HUDEP-2 (cell line): ENCODE results near the gene SCUBE3.

Experiments used
- DNase-seq, 76 experiments: peaks; one replicate each; lab custom pipeline; 2025; ENCODE audit not compliant: unreplicated experiment in 76 of 76; lab: John Stamatoyannopoulos, UW

Gene SCUBE3

DNA sequence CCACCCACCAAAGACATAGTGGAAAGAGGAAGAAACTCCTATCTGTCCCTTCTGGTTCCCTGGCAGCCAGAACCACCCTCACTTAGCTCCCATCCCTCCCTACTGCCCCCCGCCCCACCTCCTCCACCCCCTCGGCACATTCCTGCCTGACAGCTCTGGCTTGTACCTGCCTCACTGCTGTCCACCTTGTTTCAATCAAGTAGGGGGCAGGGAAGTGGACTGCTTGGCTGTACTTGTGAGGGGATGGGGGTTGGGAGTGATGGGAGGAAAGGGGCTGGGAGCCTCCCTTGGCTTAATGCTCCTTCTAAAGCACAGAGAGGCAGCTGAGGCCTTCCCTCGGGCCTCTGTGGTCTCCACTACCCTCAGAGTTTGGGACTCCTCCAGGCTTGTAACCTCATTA is 23.7 kb downstream of the SCUBE3 start:
- no peak for DNase-seq

DNA sequence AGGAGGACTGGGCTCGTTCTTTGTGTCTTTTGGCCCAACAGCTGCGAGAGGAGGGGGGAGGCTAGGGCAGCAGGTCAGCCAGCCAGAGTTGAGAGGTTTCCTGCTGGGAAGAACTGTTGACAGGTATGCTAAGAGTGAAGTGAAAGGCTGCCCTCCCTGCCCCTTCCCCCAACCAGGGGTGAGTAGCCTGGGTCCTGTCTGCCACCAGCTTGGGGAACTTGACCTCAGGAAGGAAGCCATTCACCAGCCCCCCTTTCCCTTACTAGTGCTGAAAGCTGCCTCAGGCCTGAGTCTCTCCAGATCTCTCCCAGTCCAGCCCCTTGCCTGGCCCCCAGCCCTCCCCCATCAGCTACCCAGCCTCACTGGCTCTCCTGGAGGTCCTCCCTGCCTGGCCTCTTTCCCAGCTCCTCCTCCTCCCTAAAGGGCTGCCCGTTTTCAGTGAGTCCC is 25.1 kb downstream of the SCUBE3 start:
- DNase-seq, result no peak

DNA sequence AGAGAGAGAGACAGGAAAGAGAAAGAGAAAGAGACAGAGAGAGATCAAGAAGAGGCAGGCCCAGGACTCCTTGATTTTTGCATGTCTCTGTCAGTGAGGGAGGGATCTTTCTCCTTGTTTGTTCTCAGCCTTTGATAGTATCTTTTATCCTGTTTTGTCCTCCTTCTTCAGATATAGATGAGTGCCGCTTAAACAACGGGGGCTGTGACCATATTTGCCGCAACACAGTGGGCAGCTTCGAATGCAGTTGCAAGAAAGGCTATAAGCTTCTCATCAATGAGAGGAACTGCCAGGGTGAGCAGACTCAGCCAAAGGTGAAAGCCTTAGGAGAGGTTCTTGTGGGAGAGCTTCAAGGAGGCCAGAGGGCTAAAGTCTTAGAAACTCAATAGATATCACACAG is 25.8 kb downstream of the SCUBE3 start:
- no peak for DNase-seq

DNA sequence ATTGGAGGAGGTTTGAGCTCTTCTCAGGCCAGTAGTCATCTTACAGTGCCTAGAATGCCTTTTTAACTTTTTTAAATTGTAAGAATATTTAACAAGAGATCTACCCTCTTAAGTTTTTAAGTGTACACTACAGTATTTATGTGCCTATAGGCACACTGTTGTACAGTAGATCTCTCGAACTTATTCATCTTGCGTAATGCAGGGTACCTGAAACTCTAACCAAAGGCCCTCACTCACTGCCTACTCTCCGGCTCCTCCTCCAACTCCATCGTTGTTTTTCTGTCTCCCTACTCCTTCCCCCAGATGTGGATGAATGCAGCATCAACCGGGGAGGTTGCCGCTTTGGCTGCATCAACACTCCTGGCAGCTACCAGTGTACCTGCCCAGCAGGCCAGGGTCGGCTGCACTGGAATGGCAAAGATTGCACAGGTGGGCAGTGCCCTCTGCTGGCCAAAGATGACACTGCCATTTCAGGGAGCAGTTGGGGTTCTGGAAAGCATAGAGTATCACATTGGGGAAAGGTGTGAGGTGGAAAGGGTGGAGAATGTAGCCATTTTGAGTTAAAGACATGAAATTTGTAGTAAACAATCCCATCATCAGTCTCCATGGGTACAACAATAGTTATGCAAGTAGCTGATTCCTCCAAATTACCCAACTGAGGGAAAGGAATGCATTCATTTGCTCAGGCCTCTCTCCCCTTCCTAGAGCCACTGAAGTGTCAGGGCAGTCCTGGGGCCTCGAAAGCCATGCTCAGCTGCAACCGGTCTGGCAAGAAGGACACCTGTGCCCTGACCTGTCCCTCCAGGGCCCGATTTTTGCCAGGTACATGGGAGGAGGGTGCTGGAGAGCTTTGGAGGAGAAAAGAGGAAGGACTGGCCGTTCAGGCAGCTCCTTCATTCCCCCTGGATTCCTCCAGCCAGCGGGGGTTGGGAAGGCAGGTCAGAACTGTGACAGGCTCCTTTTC is 27.4 kb downstream of the SCUBE3 start:
- DNase-seq, result peak in 63 of 76 experiments; percentile 13 to 86 (median 49)

DNA sequence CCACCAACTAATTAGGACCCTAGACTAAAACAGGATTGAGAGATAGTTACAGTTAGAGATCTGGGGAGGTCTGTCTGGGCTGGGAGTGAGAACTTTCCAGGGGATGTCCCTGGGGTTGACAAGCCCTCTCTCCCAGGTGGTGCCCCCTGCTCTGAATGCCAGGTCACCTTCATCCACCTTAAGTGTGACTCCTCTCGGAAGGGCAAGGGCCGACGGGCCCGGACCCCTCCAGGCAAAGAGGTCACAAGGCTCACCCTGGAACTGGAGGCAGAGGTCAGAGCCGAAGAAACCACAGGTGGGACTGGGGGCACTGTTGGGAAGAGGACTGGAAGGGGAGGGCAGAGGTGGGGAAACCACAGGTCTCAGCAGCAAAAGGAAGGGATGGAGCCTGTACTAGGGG is 28.7 kb downstream of the SCUBE3 start:
- no peak for DNase-seq

DNA sequence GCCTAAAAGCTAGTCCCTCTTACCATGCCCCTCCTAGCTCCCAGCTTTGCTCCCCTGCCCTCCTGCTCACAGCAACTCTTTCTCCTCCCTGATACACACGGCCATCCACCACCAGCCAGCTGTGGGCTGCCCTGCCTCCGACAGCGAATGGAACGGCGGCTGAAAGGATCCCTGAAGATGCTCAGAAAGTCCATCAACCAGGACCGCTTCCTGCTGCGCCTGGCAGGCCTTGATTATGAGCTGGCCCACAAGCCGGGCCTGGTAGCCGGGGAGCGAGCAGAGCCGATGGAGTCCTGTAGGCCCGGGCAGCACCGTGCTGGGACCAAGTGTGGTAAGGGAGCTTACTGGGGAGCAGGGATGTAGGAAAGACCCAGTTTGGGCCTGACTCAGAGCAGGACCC is 29.1 kb downstream of the SCUBE3 start:
- no peak for DNase-seq

DNA sequence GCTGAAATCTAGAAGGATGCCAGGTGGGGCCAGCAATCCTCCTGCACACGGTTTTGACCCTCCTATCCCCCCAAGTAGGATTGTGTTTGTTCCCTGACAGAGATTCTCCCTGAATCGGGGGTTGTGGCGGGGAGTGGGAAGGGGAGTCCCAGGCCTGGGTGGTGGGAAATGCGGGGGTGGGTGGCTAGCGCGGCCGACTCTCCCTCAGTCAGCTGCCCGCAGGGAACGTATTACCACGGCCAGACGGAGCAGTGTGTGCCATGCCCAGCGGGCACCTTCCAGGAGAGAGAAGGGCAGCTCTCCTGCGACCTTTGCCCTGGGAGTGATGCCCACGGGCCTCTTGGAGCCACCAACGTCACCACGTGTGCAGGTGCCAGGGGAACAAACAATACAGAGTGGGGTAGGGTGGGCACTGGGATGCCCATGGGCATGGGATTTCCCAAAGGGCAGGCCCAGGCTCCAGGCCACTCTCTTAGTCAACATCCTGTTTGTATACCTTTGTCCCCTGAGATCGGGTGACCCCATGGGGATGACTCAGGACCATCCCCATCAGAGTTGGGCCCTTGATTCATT is 29.7 kb downstream of the SCUBE3 start:
- DNase-seq, result no peak

DNA sequence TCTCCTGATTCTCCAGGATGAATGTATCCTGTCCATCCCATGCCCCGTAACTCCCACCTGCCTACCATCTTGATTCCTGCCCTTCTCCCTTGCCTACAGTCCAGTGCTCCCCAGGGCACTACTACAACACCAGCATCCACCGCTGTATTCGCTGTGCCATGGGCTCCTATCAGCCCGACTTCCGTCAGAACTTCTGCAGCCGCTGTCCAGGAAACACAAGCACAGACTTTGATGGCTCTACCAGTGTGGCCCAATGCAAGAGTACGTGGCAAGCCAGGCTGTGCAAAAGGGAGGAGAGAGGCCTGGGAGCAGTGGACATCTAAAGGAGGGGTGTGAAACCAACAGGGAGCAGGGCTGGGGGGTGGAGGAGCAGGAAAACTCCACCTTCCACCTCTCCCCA is 30.8 kb downstream of the SCUBE3 start:
- no peak for DNase-seq

DNA sequence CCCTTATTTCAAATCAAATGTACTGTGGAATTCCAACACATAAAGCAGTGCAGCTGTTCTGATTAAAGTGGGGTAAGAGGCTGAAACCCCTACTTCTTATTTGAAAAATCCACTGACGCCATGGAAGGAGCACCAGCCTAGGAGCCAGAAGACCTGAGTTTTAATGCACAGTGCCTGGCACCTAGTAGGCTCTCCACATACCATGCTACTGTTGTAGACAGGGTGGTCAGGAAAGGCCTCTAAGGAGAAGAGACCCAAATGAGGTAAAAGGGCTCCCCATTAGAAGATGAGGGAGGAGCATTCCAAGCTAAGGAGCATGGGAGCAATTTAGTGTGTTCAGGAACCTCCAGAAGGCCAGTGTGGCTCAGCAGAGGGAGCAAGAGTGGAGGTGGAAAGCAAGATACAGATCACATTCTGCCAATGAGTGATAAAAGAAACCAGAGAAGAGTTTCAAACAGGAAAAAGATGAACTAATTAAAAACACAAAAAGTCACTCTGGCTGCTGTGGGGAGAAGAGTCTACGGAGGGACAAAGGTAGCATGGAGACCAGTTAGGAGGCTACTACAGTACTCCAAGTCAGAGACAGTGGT is 34.0 kb downstream of the SCUBE3 start:
- DNase-seq, result peak in 3 of 76 experiments; percentile 16 to 30 (median 24)

DNA sequence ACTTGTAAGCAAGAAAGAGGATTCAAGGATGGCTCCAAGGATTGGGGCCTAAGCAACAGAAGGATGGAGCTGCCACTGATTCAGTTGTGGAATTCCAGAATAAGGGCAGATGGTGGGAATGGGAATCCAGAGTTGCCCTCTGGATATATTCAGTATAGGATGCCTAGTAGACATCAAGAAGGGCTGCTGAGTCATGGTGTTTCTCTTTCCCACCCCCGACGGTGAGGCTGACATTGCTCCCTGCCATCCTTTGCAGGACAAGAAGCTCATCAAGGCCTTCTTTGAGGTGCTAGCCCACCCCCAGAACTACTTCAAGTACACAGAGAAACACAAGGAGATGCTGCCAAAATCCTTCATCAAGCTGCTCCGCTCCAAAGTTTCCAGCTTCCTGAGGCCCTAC is 34.5 kb downstream of the SCUBE3 start:
- DNase-seq, result no peak

DNA sequence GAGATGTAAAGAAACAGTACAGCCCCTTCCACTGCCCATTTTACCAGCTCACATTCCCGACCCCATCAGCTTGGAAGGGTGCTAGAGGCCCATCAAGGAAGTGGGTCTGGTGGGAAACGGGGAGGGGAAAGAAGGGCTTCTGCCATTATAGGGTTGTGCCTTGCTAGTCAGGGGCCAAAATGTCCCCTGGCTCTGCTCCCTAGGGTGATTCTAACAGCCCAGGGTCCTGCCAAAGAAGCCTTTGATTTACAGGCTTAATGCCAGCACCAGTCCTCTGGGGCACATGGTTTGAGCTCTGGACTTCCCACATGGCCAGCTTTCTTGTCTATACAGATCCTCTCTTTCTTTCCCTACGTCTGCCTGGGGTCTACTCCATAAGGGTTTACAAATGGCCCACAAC is 35.2 kb downstream of the SCUBE3 start:
- no peak for DNase-seq

DNA sequence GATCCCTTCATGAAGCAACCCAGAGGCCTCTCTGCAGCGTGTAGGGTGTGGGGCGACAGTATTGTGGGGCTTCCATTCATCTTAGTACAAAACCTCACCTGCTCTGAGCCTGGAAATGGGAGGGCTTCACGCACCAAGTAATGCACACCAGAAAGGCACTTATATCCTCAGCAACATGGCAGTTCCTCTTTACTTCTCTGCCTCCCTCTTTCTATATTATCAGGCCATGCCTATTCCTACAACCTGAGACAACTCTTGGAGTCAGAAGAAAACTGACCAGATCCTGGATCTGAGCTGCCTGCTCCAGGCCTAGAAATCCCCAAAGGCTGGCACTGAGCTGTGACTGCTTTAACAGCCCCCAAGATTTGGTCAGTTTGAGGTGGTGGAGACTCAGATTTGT is 38.2 kb downstream of the SCUBE3 start:
- DNase-seq, result no peak

DNA sequence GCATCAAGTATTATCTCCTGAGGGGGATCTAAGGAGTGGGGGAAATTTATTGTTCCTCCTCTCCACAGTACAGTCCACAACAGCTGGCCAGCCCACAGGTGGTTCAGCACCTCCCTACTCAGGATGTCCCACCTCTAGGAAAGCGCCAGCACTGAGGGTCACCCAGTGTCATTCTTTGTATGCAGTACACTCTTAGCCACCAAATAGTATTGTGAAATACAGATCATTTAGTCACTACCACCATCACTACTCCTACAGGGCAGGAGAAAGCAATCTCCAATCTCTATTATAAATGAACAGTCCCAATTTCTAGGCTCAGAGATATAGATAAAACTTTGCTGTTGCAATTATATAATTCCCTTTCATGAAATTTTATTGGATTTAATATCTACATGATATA is 39.5 kb downstream of the SCUBE3 start:
- no peak for DNase-seq

DNA sequence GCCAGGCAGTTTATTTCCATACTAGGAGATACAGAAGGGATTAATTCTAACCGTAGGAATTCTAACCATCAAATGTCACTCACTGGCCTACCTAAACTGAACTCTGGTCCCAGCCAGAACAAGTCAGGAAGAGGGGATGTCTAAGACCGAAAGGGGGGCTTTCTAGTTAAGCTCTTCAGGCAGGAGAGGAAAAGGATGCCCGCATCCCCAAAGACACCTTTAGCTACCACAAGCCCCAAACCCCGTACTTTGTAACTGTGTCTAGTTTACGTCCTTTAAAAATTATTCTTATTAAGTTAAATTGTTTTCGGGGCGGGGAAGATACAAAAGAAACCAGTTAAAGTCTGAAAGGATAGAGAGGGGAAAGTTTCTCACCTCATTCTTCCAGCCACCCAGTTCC is 44.6 kb downstream of the SCUBE3 start:
- DNase-seq, result no peak

DNA sequence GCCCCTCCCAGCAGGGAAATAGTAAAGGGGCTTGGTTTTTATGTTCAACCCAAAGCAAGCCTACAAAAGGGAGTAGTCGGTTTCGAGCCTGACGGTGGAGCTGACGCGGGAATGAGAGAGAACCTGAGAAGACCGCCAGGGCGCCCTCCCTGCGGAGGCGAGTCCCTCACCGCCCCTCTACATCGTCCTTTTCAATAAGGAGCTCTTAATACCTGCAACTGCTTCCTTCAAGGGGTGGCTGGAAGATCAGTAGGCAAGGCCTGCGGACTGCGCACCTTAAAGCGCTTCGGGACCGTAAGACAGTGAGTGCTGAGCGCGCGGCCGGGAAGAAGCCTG is 45.1 kb downstream of the SCUBE3 start:
- peak in 25 of 76 experiments; percentile 25 to 76 (median 52) for DNase-seq

DNA sequence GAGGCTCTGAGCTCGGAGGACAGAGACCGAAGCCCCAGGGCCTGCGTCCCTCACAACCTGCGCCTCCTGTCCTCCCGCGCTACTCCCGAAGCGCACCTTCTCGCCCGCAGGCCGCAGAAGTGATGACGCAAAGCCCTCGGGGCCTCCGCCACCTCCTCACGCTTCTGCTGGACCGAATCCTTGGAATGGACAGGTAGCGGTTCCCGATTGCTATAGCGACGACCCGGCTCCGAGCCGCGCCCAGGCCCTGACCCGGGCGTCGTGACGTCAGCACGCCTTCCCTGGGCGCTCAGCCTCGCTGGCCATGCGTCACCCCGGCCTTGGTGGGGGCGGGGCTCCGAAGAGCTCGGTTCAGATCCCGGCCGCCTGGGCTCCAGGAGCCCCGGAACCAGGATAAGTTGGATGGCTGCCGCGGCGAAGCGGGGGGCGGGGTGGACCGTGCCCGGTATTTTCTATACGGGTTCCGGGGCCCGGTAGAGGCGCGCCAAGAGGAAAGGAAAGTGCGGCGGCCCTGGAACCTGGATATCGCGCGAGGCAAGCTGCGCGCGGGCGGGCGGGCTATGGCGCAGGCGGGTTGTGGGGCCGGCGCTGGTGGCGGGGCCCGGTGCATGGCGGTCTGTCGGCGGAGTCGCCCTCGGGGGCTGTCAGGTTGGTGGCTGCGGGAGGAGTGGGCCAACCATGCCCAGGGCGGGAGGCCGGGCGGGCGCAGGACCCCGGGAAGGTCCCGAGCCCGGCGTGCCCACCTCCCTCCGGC is 45.6 kb downstream of the SCUBE3 start, which contains the start of gene ZNF76:
Gene ZNF76, plus strand, starts transcription at position 542 of the 754 bp plus-strand sequence. CDS start 21,417 bp downstream, outside the sequence.
- DNase-seq, result peak; percentile 78 to 100 (median 99)

DNA sequence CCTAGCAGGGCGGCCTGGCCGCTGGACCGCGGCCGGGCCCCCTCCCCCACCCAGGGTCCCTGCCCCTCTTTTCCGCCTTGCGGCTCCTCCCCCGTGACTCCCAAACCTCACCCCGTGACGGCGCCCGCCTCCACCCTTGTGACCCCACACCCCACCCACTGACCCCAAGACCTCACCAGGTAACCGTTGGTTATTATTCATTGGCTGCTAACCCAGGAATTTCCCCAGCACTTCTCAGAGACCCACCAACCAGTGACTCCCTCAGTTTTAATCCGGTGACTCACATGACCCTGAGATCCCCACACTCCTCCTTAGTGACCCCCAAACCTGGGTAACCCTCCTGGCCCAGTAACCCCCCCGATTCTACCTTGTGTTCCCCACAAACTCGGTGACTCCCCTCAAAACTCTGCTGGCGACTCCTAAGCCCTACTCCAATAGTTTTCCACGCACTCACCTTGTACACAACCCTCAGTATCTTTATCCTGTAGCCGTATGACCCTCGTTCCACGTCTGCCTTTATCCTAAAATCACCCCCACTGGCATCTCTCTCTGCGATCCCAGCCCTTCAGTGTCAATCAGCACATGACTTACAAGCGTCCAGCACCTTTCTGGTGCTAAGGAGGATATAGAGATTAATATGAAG is 46.3 kb downstream of the SCUBE3 start:
- DNase-seq, result peak in 67 of 76 experiments; percentile 23 to 87 (median 71)

DNA sequence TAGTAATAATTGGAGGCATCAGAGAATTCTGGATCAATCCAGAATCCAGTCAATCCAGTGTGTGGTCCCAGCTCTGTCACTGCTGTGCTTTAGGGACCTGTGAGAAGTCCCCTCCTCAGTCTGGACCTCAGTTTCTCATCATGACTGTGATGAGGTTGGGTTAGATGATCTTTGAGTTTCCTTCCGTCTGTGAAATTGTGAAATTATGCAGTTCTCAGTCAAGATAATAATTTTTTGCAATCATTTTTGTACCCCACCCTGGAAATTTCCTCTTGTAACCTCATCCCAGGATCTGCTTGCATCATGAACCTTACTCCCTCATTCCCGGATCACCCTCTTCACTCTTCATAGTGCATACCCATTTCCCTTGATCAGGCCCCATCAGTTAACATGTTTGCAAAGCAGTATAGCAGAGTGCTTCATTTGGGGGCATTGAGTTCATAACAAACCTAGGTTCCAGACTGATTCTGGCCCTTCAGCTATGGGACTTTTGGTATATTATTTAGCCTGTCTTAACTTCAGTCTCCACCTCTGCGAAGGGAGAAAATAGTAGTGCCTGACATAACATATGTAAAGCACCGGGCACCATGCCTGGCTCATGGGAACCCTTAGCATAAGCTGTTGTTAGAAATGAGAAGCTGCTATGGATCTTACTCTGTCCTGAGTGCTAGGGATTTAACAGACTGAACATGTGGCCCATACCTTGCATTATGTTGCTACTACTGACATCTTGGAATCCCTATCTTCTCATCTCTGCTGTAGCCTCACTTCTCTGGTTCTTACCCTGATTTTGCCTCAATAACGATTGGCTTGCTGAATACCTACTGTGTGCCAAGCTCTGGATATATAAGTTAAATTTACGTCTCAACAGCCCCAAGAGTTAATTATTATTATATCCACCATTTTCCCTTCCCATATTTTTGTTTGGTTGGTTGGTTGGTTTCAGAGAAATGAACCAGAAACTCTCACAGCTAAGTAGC is 47.1 kb downstream of the SCUBE3 start:
- DNase-seq, result peak in 2 of 76 experiments; percentile 5 to 15

DNA sequence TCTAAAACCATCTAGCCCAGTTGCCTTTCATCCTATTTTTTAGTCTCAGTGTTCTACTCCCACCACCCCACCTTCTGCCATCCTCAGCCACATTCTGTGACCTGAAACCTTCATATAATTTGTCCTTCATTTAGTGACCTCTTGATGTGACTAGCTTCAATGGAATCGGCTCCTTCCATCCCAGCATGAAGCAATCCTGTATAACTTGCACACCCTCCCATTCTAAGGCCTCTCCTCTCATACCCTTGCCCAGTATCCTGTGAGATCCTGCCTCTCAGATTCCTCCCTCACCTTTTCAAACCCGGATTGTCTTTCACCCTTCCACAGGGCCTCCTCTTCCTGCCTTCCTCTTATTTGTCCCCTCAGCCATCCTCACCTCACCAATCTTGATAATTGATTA is 48.8 kb downstream of the SCUBE3 start:
- no peak for DNase-seq
